ENCODE data around the gene ERN1.
A peak's percentile ranks its signal among the peaks of the same experiment; 100 is the strongest.
"Not testable (repeated sequence)": the region's sequence is repeated elsewhere in the genome, so short reads cannot be mapped to it uniquely, and the experiment has no call there.

The ERN1 gene

DNA sequence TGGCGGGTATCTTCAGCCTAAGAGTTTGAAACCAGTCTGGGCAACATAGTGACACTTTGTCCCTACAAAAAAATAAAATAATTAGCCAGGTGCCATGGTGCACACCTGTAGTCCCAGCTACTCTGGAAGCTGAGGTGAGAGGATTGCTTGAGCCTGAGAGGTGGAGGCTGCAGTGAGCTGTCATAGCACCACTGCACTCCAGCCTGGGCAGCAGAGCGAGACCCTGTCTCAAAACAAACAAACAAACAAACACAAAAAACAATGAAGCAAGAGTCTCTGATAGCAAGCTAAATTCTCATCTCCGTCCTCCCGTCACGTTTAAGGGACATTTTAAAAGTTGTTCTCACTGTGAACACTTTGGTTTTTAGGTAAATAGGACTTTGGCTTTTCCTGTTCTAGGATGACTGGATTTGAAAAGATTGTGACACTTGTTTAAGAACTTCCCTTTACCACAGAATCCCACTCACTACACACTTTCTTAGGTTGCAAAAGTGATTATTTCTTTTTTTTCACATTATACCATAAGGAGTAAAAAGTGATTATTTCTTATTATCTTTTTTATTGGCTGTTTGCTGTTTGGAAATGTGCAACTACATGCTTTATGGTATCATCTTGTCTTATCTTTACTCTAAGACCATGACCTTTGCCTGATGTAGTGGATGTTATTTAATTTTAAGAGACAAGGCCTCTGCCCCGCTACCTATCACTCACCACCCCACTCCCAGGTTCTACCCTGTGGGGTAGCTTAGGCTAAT lies 4.4 kb upstream of the ERN1 start:
- no peak for DNase-seq

DNA sequence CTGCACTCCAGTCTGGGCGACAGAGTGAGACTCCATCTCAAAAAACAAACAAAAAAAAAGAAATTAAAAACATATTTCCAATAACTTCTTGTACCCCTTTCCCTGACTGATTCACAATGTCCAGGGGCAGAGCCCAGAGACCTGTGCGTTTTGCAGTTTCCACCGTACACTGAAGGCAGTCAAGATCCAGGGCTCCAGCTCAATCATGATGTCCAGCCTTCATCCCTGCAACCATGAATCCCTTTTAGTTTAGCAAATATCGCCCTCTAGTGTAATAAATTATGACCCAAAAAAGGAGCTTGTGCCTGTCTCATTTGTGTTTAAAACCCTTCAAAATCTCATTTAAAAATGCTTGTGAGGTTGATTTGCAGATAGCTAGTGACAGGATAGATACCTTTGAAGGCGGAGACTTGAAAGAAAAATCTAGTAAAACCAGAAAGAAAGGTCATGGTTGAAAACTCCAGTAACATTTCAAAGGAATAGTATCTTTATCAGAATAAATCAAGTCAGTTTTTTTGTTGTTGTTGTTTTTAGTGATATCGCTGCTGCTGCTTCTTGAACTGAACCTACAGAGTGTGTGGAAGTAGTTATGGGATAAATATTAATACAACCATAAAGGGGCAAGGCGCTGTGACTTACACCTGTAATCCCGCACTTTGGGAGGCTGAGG lies 3.7 kb upstream of the ERN1 start:
- peak; percentile 20 for DNase-seq

DNA sequence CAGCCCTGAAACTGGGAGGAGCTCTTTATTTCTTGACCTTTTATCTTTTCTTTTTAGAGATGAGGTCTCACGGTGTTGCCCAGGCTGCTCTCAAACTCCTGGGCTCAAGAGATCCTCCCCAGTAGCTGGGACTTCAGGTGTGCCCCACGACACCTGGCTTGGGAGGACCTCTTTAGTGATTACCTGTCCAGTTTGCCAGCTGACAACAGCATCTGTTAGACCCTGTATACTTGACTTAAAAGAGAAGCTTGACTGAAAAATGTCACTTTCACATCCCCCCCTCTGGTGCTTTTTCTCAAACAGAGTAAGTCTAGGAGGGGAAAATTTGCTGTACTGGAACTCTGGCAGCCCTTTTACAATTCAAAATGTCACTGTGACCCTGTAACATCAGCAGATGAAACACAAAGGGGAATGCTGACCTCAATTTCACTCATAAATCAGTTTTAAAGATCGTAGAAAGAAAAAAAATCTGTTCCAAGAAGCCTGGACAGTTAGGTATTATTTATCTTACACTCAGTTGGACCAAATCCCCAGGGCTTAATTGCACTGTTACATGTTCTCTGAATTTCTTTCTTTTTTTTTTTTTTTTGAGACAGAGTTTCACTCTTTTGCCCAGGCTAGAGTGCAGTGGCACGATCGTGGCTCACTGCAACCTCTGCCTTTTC lies 1.8 kb upstream of the ERN1 start:
- DNase-seq = no peak

DNA sequence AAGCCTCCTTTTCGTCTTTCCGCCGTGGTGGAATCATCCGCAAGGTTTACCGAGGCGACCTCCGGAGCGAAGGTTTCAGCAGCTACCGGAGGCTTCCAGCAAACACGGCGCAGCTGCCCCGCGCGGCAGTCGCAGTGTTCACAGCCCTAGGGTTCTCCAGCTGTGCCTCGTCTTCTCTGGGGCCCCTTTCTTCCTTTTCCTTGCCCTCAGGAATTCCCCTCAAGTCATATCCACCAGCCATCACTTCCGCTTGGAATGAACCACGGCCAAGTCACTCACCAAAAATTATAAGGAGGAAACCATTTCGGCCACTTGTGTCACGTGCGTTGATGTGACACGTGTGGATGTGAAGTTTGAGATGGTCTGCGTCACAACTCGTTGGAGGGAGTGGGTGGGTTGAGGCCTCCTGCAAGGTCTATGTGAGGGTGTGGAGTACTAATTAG lies 636 bp upstream of the ERN1 start:
- no peak for DNase-seq

DNA sequence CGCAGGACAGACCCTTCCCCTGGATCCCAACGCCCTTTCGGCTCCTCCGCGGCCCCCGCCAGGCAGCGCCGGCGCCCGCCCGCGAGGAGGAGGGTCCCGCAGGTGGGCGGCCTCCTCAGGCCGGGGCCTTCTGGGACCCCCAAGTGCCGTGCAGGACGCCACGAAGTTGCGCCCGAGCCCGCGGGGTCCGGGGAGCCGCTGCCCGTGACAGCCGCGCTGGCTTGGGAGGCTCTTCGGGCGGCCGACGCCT lies 504 bp downstream of the ERN1 start:
- DNase-seq = no peak

DNA sequence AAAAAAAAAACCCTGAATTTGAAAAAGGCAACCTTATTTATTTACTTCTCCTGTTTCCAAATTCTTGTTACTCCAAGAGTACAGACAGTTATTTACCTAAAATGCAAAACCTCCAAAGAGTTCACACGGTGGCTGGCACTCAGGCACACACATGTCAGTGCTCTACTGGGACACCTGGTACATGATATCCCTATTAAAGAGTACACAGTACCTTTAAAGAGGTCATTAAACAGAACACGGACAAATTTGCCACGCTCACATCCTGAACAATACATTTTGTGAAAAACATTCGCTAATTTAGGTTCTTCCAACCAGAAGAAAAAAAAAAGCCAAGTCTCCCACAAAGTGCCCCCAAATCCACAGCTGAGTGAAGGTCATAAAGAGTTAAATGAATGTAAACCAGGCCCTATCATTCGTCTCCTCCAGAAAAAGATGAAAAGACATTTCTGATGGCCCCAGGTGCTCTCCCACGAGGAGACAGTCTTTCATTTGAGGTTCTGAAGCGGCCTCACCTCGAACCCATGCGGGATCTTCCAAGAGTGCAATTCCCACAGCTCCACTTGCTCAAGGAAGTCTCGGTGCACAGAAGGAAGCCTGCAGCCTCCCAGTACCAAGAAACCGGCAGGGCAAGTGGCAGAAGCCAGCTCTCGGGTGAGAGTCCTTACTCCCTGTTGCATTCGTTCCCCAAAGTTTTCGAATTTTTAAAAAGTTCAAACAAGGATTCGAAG lies 993 bp downstream of the ERN1 start:
- no peak for DNase-seq

DNA sequence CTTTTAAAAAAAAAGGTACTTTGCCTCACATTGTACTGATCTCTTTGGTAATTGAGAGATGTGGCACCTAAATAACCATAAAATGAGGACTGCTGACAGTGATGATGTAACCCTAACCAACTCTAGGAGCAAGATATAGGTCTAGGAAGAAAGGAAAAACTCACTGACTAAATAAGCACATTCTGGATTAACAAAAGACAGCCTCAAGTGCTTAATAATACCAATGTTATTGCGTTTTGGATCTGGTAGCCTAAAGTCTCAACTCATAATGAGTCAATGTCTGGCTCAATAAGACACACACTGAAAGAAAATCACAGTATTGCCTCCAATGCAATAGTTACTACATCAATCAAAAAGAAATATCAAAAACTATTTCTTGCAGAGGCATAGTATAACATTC lies 3.0 kb downstream of the ERN1 start:
- DNase-seq = no peak

DNA sequence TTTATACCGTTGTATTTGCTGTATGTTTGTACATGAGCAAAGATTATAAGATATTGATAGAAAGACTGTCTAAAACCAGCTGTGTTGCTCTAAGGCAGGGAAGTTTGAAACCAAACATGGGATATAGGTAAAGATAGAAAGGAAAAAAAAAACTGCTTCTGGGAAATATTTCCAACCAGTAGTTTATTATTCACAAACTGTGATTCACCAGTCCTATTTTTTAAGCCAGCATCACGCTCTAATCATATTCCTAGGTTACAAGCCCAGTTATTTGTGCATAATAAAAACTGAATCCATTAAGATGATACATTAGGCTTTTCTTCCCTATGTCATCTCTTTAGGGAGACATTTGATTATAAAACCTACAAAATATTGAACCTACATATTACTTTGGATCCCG lies 4.0 kb downstream of the ERN1 start:
- no peak for DNase-seq

DNA sequence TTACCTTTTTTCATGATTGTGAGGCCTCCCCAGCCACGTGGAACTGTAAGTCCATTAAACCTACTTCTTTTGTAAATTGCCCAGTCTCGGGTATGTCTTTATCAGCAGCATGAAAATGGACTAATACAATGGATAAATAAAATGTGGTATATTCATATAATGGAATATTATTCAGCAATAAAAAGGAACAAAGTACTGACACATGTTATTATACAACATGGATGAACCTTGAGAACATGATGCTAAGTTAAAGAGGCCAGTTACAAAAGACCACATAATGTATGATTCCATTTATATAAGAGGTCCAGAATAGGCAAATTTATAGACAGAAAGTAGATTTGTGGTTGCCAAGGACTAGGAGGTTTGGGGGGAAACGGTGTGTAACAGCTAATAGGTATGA lies 5.3 kb downstream of the ERN1 start:
- DNase-seq = no peak

DNA sequence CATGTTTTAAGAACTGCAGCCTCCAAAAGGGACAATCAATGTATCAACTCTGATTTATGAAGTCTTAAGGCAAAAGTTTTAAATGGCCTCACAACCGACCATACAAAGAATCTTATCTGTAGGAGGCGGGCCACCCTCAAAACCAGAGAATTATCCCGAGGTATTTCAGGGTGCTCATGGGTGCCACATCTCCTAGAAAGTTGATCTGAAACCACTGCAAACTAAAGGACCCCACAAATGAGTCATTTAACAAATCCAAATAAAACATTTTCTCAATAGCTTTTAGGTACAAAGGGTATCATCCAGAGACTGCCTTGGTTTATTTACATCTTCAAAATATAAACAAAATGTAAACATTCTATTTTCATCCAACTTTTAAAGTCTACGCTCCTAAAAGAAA lies 6.8 kb downstream of the ERN1 start:
- DNase-seq = no peak

DNA sequence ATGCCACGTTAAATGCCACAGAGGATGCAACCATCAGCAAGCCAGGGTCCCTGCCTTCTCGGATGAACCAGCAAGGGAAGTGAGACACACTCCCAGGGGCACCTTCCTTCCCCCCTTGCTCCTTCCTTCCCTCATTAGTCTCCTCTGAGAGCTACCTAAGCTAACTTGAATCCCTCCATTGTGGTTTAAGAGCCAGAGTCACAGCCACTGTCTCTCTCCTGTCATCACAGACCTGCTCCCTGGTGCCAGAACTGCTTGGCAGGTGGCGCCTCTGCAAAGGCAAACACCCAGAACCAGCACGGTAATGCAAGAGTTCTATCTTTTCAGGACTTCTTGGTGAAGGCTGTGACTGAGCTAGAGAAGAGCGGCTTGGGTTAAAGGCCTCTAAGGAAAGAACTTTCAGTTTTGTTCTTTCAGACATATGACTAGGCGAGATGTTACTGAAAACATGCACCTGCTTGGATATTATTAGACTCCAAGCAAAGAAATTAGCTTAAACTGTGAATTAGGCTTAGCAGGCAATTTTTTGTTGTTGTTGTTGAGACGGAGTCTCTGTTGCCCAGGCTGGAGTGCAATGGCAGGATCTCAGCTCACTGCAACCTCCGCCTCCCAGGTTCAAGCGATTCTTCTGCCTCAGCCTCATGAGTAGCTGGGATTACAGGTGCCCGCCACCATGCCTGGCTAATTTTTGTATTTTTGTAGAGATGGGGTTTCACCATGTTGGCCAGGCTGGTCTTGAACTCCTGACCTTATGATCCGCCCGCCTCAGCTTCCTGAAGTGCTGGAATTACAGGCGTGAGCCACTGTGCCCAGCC lies 8.8 kb downstream of the ERN1 start:
- not testable (repeated sequence) for DNase-seq

DNA sequence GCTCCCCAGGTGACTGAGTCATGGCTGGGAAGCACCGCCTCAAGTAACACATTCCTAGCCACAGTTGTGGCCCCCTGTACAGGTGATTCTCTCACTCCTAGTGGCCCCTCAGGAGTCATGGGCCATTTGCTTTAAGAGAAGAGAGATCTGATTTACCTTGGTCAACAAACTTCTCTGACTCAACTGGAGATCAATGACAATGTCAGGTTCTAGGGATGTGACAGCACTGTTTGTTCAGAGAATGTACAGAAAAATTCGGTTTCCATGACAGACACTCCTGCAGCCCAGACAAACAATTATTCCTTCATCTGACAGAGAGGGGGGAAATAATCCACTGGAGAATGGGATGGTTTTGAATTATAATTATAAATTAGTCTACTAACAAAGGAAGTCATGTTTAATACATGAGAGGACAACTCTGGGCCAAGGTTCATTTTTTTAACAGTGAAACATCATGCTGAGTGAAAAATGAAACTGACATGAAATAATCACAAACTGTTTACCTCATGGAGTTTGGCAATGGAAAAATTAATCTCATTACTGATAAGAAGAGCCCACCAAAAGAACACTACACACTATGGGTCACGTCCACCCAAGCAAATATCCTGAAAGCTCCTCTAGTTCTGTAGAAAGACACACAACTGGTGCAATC lies 9.7 kb downstream of the ERN1 start:
- no peak for DNase-seq

DNA sequence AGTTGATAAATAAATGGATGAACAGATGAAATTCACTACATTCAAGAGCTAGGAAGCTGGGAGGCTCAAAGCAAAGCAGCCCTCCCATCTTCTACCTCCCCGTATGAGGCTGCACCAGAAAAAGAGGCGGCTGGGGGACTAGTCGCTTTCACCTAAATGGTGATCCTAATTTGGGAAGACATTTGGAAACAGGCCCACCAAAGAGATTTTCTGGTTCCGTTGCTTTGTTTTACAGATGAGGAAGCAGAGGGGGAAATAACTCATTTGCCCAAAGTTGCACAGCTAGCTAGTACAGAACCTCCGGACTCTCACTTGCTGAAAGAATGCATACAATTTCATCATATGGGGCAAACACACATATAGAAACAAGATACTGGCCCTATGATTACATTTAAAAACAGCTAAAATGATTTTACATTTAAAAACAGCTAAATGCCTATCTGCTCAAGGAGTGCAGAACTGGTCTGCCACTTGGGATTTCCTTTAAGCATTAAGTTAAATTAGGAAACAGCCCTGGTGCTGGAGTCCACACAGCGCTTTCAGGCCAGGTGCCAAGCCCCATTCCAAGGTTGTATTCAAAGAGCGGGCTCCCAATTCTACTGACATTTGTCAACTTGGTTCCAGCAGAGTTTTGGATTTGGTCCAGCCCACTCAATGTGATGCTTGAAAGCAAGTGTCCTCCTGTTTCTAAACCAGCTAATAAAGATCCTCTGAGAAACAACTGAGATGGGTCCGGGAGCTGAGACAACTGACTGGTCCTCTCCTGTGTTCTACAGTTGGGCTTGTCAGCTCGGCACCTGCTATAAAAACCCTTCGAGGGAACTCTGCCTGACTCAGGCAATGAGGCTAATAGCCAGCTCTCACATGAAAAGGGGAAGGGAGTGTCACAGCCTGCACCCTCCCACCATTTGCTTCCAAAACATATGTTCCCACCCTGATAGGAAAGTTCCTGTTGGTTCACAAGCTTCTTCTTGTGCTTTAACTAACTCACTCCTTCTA lies 11.7 kb downstream of the ERN1 start:
- no peak for DNase-seq

DNA sequence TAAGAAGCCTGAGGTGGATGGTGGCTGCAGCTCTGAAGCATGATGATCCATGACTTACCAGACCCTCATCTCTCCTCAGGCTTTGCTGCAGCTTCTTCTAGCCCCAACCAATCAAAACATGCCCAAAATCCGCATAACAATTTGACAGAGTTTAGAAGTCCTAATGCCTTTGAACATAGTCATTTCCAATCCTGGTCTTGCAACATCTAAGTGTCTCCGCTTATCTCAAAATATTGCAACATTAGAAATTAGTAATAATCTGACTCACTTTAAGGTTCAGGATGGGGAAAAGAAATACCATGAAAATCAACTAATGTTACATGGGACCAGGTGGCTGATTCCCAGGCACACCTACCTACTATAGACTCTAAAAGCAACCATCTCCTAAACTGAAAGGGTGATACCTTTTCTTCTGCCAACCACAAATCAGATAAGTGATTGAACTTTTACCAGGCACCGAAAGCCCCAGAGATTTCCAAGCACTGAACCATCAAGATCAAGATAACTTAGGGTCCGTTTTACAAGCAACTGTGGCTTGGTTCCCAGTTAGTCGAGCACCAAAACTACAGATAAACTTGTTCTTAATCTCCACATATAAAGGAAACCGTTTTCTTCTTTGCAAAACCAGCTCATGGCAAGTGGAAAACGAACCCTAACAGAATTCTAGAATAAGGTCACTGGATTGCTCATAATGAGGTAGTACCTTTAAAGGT lies 14.0 kb downstream of the ERN1 start:
- DNase-seq = no peak

DNA sequence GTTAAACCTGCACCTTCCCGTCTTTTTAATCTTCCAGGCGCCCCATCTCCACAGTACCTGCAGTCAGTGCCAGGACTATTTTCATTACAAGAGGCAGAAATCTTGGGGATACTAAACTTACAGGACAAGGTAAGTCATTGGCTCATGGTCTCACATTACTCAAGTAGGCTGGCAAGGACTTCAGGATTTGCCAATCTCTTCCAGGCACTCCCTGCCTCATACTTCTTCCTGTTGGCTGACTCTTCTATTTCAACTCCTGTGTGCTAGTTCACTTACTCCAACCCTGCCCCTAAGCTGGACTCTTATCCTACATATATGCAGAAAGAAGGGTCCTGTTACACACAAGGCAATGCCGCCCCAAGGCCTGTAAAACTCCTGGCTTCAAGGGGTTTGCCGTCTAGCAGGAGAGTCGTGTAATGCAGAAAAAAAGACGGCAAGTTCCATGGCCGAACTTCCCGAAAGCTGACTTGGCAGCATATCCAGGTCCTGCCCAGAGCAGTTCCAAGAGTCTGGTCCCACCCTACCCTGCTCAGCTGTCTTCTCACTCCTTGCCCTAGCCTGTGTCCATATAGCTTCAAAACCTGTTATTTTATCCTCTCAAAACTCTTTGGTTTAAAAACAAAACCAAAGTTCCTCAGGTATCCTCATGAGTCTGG lies 14.8 kb downstream of the ERN1 start:
- DNase-seq = no peak

DNA sequence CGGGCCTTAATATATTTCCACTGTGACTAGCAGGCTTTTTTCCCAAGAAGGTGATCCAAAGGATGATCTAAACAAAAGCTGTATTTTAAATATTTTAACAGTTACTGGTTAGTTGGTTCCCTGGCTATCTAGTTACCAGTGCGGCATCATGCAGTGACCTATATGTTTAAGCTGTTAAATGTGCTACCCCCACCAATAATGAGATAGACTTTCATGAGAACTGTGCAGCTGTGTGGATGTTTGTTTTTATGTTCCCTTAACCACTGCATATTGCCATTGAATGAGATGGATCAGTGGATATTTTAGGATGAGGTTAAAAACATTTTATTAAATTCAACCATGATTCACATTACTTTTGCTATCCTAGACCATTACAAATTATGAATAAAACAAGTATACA lies 16.9 kb downstream of the ERN1 start:
- no peak for DNase-seq

DNA sequence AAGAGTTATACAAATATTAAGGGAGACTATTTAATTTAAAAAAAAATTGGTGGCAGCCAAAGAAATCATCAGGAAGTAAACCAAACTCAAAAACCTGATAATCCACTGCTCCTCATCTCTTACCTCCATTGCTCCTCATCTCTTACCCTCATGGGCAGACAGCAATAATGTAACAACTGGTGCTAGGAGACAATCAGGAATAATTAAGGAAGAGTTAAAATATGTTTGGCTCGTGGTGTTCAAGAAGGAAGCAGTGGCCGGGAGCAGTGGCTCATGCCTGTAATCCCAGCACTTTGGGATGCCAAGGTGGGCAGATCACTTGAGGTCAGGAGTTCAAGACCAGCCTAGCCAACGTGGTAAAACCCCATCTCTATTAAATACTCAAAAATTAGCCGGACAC lies 18.1 kb downstream of the ERN1 start:
- DNase-seq = no peak

DNA sequence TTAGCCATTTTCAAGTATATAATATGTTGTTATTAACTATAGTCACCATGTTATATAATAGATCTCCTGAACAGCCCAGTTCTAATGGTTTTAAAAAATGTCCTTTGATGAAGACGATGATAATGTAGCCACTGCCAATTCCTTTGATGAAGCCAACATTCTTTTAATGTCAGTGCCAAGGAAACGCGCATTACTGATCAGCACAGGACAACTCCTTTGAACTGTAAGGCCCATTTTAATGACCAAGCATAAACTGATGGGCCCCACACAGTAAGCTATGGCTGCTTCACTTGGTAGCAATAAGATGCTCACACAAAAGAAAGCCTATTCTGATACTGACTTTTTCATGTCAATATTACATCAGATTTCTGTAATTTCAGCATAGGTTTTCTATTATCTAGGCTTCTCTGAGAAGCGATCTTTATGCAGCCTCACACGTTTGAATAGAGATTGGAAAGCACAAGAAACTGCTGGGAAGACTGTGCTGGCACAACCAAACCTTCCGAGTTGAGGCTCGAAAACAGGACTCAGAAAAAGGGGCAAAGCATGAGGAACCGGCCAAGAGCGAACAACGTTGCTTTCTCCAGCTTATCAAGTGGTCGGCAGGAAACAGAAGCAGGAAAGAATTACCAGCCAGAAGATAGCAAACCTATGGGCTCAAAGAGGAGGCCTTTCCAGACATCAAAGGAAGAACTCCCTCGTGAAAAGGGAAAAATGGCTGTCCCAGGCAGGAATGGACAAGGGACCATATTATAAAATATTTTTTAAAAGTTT lies 19.4 kb downstream of the ERN1 start:
- DNase-seq = no peak

DNA sequence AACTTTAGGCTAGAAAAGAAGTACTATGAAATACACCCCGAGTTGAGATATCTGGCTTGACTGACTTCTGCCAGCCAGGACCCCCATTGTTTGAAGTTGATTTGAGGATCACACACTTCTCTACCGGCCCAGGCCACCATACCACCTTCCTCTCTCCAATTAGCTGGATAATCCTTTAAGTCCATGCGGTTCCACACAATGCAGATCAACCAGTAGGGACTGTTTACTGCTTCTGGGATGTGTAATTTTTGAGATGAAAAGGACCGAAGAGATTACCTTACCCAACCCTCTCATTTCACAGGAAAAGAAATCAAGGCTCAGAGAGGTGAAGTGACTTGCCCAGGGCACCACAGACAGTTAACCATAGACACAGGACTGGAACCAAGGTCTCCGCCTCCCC lies 20.5 kb downstream of the ERN1 start:
- DNase-seq = no peak

Measured in NCI-H1048 (cell line).